HG03097 (cell line): ENCODE data around the gene MACF1.

Experiments
- ATAC-seq: cut with Tn5 transposase; IDR thresholded peaks from one replicate; pipeline ENCODE4 v1.9.1; 2021; ENCODE audit not compliant: unreplicated experiment, low FRiP score

MACF1 gene

GRCh38 chr1:39333296-39333695 is 128.8 kb downstream of the MACF1 start:
- ATAC-seq, result no peak

- ATAC-seq, result no peak
Observed at GRCh38 chr1:39335216-39335615, 130.7 kb downstream of the MACF1 start.

GRCh38 chr1:39337067-39337466 is 132.6 kb downstream of the MACF1 start:
- ATAC-seq, result no peak

- ATAC-seq, result no peak
Observed at GRCh38 chr1:39342776-39343175, 138.3 kb downstream of the MACF1 start.

GRCh38 chr1:39344394-39345154 is 140.1 kb downstream of the MACF1 start:
- ATAC-seq, result no peak

- no peak for ATAC-seq
Observed at GRCh38 chr1:39346872-39347271, 142.4 kb downstream of the MACF1 start.

- no peak for ATAC-seq
Observed at GRCh38 chr1:39348278-39348677, 143.8 kb downstream of the MACF1 start.

GRCh38 chr1:39352881-39353280 is 148.4 kb downstream of the MACF1 start:
- ATAC-seq, result no peak

GRCh38 chr1:39354572-39354971 is 150.1 kb downstream of the MACF1 start:
- ATAC-seq, result no peak

GRCh38 chr1:39358491-39358890 is 154.0 kb downstream of the MACF1 start:
- no peak for ATAC-seq

GRCh38 chr1:39359028-39359570 is 154.6 kb downstream of the MACF1 start:
- ATAC-seq, result no peak

- ATAC-seq, result no peak
Observed at GRCh38 chr1:39360731-39361130, 156.2 kb downstream of the MACF1 start.

- ATAC-seq, result no peak
Observed at GRCh38 chr1:39361446-39361845, 157.0 kb downstream of the MACF1 start.

GRCh38 chr1:39363267-39363666 is 158.8 kb downstream of the MACF1 start:
- ATAC-seq, result no peak

- ATAC-seq, result no peak
Observed at GRCh38 chr1:39368045-39368444, 163.6 kb downstream of the MACF1 start.

GRCh38 chr1:39369565-39369964 is 165.1 kb downstream of the MACF1 start:
- no peak for ATAC-seq

- ATAC-seq, result no peak
Observed at GRCh38 chr1:39370602-39371001, 166.1 kb downstream of the MACF1 start.

- ATAC-seq, result no peak
Observed at GRCh38 chr1:39372105-39372504, 167.6 kb downstream of the MACF1 start.

GRCh38 chr1:39376656-39377055 is 172.2 kb downstream of the MACF1 start:
- no peak for ATAC-seq

GRCh38 chr1:39378377-39378776 is 173.9 kb downstream of the MACF1 start:
- no peak for ATAC-seq

GRCh38 chr1:39379187-39379586 is 174.7 kb downstream of the MACF1 start:
- no peak for ATAC-seq

GRCh38 chr1:39380036-39380435 is 175.5 kb downstream of the MACF1 start:
- ATAC-seq, result no peak
